Naive thymus-derived CD8-positive, alpha-beta T cell (primary cell): ENCODE measurements around the gene ATP1A1. TPM values are rescaled to one million over a fixed set of nuclear protein-coding genes. Genes with fewer than 3 reads are reported as not detected.

Experiments used
- polyA plus RNA-seq, 3 donors: library from polyadenylated mRNA; unstranded; fragments of 300-500 nt; fragmentation: Illumina TruSeq; gene quantifications; one replicate each; pipeline ENCODE4 v1.2.3, GENCODE V29; 2021
- total RNA-seq, 8 experiments: library from RNA in 2 of 8; stranded (reverse) in 2 of 8; gene quantifications; one replicate each; pipeline ENCODE4 v1.2.3 and lab custom pipeline; 2021 to 2026

Gene ATP1A1
- total and polyA plus RNA-seq, 5 experiments from 2014 or later = 59.1 to 261 (median 65.0) TPM

Other genes starting within 250 kb of the ATP1A1 start
- 1 to 10 TPM; 4.8 to 9.7 TPM for gene CD58, start 197.8 kb downstream of the ATP1A1 start, total RNA-seq
- 10 to 100 TPM in 1 of 3 donors, 1 to 10 TPM in 2; 1.7 to 16.0 (median 2.5) TPM for gene CD58, start 197.8 kb downstream of the ATP1A1 start, polyA plus RNA-seq